SK-N-SH treated with all-trans-retinoic acid at 6 μM for 48 hours (cell line): ENCODE results near the gene MAGEA11.

Experiments used
- ARNTL ChIP-seq: fragments of 450-650 bp; formaldehyde crosslinking; IDR thresholded peaks from 2 replicates; pipeline ENCODE4 v1.5.0; 2020; ENCODE audit warnings: low read depth, mild to moderate bottlenecking, moderate library complexity, borderline replicate concordance
- ISL1 ChIP-seq: fragments of 250-450 bp; sonication (Bioruptor Pico); IDR thresholded peaks from 2 replicates; pipeline ENCODE4 v2.1.2; 2022; ENCODE audit warnings: mild to moderate bottlenecking, moderate library complexity
- OSR1 ChIP-seq: fragments of 250-450 bp; sonication (Bioruptor Pico); IDR thresholded peaks from 2 replicates; pipeline ENCODE4 v1.8.0; 2022; ENCODE audit warnings: moderate library complexity, mild to moderate bottlenecking, inconsistent platforms
- RARB ChIP-seq: fragments of 250-450 bp; sonication (Bioruptor Pico); IDR thresholded peaks from 2 replicates; pipeline ENCODE4 v1.8.0; 2021; ENCODE audit warnings: mild to moderate bottlenecking, moderate library complexity
- SNAI2 ChIP-seq: fragments of 250-450 bp; sonication (Bioruptor Pico); IDR thresholded peaks from 2 replicates; pipeline ENCODE4 v1.5.0; 2020; ENCODE audit warnings: mild to moderate bottlenecking, moderate library complexity
- TSHZ2 ChIP-seq: fragments of 250-450 bp; sonication (Bioruptor Pico); IDR thresholded peaks from 2 replicates; pipeline ENCODE4 v1.5.0; 2020; ENCODE audit warnings: mild to moderate bottlenecking, moderate library complexity
- ZC3H10 ChIP-seq: fragments of 250-450 bp; sonication (Bioruptor Pico); IDR thresholded peaks from 2 replicates; pipeline ENCODE4 v1.5.1; 2021; ENCODE audit warnings: mild to moderate bottlenecking, moderate library complexity
- ZFP3 ChIP-seq: fragments of 250-450 bp; sonication (Bioruptor Pico); IDR thresholded peaks from 2 replicates; pipeline ENCODE4 v1.5.0; 2020; ENCODE audit warnings: mild to moderate bottlenecking, moderate library complexity
- ZNF8 ChIP-seq: fragments of 450-650 bp; formaldehyde crosslinking; IDR thresholded peaks from 2 replicates; pipeline ENCODE4 v1.5.0; 2020; ENCODE audit warnings: mild to moderate bottlenecking, moderate library complexity
- TF ChIP-seq, protein P1 (sequence below): fragments of 250-450 bp; sonication (Bioruptor Pico); IDR thresholded peaks from 2 replicates; pipeline ENCODE4 v1.5.1; 2021; ENCODE audit warnings: mild to moderate bottlenecking, moderate library complexity
- TF ChIP-seq, protein P2 (sequence below): fragments of 250-450 bp; sonication (Bioruptor Pico); IDR thresholded peaks from 2 replicates; pipeline ENCODE4 v1.8.0; 2020; ENCODE audit warnings: mild to moderate bottlenecking, moderate library complexity, borderline replicate concordance

- no peak for TF ChIP-seq ZFP3 (CRISPR knock-in tag)
- TF ChIP-seq ISL1 (CRISPR knock-in tag): no peak
- no peak for TF ChIP-seq ZNF8 (CRISPR knock-in tag)
- no peak for TF ChIP-seq SNAI2 (CRISPR knock-in tag)
- no peak for TF ChIP-seq ZC3H10 (CRISPR knock-in tag)
- no peak for TF ChIP-seq RARB (CRISPR knock-in tag)
- TF ChIP-seq, protein P1, sequence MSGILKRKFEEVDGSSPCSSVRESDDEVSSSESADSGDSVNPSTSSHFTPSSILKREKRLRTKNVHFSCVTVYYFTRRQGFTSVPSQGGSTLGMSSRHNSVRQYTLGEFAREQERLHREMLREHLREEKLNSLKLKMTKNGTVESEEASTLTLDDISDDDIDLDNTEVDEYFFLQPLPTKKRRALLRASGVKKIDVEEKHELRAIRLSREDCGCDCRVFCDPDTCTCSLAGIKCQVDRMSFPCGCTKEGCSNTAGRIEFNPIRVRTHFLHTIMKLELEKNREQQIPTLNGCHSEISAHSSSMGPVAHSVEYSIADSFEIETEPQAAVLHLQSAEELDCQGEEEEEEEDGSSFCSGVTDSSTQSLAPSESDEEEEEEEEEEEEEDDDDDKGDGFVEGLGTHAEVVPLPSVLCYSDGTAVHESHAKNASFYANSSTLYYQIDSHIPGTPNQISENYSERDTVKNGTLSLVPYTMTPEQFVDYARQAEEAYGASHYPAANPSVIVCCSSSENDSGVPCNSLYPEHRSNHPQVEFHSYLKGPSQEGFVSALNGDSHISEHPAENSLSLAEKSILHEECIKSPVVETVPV (CRISPR knock-in tag): no peak
- TF ChIP-seq ARNTL: no peak
- no peak for TF ChIP-seq TSHZ2 (CRISPR knock-in tag)
- no peak for TF ChIP-seq OSR1
- TF ChIP-seq, protein P2, sequence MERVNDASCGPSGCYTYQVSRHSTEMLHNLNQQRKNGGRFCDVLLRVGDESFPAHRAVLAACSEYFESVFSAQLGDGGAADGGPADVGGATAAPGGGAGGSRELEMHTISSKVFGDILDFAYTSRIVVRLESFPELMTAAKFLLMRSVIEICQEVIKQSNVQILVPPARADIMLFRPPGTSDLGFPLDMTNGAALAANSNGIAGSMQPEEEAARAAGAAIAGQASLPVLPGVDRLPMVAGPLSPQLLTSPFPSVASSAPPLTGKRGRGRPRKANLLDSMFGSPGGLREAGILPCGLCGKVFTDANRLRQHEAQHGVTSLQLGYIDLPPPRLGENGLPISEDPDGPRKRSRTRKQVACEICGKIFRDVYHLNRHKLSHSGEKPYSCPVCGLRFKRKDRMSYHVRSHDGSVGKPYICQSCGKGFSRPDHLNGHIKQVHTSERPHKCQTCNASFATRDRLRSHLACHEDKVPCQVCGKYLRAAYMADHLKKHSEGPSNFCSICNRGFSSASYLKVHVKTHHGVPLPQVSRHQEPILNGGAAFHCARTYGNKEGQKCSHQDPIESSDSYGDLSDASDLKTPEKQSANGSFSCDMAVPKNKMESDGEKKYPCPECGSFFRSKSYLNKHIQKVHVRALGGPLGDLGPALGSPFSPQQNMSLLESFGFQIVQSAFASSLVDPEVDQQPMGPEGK: no peak
Observed at GRCh38 chrX:149704664-149705063, 7.2 kb upstream of the MAGEA11 start.
